ENCODE results near the gene ODF4. TPM values are rescaled to one million over a fixed set of nuclear protein-coding genes. Genes with fewer than 3 reads are reported as not detected.
"Not testable (repeated sequence)": the region's sequence is repeated elsewhere in the genome, so short reads cannot be mapped to it uniquely, and the experiment has no call there.

The ODF4 gene
- total RNA-seq, 1 donor from 2014 or later: not detected

DNA sequence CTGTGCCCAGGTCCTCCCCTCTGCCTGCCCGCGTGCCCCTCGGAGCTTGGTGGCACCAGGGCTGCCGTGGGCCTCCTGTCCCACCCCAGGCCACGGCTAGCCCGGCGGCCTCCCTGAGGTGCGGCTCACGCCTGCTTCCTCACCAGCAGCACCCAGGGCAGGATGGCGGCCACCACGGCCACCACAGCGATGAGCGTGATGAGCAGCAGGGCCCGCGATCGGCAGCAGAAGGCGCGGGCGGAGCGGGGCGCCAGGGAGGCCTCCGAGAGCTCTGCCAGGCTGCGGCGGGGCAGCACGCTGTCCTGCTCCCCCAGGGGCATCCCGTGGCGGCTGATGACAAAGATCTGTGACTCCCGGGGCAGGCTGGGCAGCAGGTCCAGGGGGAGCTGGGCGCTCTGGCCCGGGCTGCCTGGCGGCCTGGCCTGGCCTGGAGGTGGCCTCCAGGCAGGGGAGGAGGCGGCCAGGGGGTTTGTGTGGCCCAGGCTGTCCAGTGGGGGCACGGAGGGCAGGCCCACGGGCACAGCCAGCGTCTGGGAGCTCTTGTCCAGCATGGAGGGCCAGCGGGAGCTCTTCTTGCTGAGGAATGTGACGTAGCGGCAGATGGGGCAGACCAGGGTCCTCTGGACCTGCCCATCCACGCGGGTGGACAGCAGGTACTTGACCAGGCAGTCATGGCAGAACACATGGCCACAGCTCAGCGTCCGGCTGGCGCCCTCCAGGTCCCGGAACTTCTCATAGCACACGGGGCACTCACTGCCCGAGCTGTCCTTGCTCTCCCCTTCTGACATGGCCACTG lies 53.2 kb downstream of the ODF4 start:
- intact Hi-C loops (cut with micrococcal nuclease): no loop called here

GRCh38 chr17:8393470-8394231 lies 54.0 kb downstream of the ODF4 start:
- intact Hi-C loops (cut with micrococcal nuclease): no loop called here

- intact Hi-C loops (cut with micrococcal nuclease): not testable (repeated sequence)
Measured at GRCh38 chr17:8394497-8394896, 54.9 kb downstream of the ODF4 start.

Other genes starting within 250 kb of the ODF4 start
- not detected in 2 replicates for gene ALOXE3, start 221.3 kb upstream of the ODF4 start, total RNA-seq
- gene HES7, start 215.7 kb upstream of the ODF4 start, total RNA-seq: 0.55 and 0.61 TPM in 2 replicates
- gene PER1, start 187.4 kb upstream of the ODF4 start, total RNA-seq: 20.4 and 26.4 TPM in 2 replicates
- gene VAMP2, start 176.9 kb upstream of the ODF4 start, total RNA-seq: 64.6 and 67.0 TPM in 2 replicates
- 26.1 and 26.4 TPM in 2 replicates for gene TMEM107, start 163.5 kb upstream of the ODF4 start, total RNA-seq
- 11.5 and 11.6 TPM in 2 replicates for gene BORCS6, start 149.7 kb upstream of the ODF4 start, total RNA-seq
- 153 and 157 TPM in 2 replicates for gene AURKB, start 129.3 kb upstream of the ODF4 start, total RNA-seq
- 90.7 and 97.9 TPM in 2 replicates for gene CTC1, start 91.8 kb upstream of the ODF4 start, total RNA-seq
- 91.7 and 100 TPM in 2 replicates for gene PFAS, start 90.6 kb upstream of the ODF4 start, total RNA-seq
- gene RANGRF, start 51.2 kb upstream of the ODF4 start, total RNA-seq: 63.0 and 63.4 TPM in 2 replicates
- gene SLC25A35, start 44.4 kb upstream of the ODF4 start, total RNA-seq: 16.3 and 17.2 TPM in 2 replicates
- 0.05 and 0.61 TPM in 2 replicates for gene ARHGEF15, start 29.6 kb upstream of the ODF4 start, total RNA-seq
- gene RPL26, start 43.4 kb downstream of the ODF4 start, total RNA-seq: 2,155 and 2,200 TPM in 2 replicates
- 0.05 TPM in 1 of 2 replicates, not detected in the other for gene RNF222, start 58.0 kb downstream of the ODF4 start, total RNA-seq
- gene NDEL1, start 96.0 kb downstream of the ODF4 start, total RNA-seq: 63.7 and 65.2 TPM in 2 replicates

Data from T-helper 2 cell treated with Interferon-gamma antibody and Interleukin-4, amounts not matched to agents 100 ng/mL and 5 ng/mL, for 36 hours (primary cell).